HG02938 (cell line): ENCODE measurements around the gene PCBP3.
"Not testable (repeated sequence)": the region's sequence is repeated elsewhere in the genome, so short reads cannot be mapped to it uniquely, and the experiment has no call there.

Experiments
- ATAC-seq: cut with Tn5 transposase; IDR thresholded peaks from one replicate; pipeline ENCODE4 v1.9.1; 2021; ENCODE audit warnings: mild to moderate bottlenecking, moderate library complexity; ENCODE audit not compliant: unreplicated experiment

The PCBP3 gene

GRCh38 chr21:45887788-45888187 lies 244.3 kb downstream of the PCBP3 start:
- ATAC-seq: no peak

GRCh38 chr21:45888386-45889009 lies 245.0 kb downstream of the PCBP3 start:
- no peak for ATAC-seq

DNA sequence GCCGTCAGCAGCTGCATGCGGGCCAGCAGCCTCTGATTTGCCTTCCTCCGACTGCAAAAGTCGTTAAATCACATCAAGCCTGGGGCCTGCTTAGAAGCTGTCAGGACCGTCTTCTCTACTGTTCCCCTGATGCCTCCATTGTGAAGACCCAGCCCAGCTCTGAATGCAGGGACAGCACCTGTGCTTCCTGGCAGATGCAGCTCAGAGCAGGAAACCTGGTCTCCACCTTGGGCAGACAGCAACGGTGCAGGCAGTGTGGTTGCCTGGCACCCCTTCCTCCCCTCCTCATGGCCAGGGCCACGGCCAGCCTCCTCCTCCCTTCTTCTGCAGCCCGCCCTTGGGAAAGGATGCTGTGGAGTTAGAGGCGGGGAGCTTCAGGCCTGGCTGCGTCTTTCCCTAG lies 245.7 kb downstream of the PCBP3 start:
- no peak for ATAC-seq

DNA sequence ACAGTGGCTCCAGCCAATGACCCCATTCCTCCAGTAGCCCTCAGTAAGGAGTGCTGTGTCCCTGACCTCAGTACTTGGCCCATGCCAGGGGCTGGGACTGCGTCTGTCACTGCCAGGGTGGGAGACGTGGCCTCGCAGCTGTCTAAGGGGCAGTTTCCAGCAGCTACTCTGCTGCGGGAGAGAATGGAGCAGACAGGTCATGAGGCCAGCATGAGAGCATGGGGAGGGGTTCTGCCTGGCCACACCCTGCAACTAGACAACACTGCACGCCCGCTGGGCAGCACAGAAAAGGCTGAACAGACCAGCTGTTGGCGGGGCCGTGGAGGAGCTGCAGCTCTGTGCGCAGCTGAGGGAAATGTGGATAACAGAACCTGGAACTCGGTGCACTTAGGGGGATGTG lies 246.4 kb downstream of the PCBP3 start:
- no peak for ATAC-seq

- no peak for ATAC-seq
These were observed 248.0 kb downstream of the PCBP3 start for GRCh38 chr21:45891388-45892155.

DNA sequence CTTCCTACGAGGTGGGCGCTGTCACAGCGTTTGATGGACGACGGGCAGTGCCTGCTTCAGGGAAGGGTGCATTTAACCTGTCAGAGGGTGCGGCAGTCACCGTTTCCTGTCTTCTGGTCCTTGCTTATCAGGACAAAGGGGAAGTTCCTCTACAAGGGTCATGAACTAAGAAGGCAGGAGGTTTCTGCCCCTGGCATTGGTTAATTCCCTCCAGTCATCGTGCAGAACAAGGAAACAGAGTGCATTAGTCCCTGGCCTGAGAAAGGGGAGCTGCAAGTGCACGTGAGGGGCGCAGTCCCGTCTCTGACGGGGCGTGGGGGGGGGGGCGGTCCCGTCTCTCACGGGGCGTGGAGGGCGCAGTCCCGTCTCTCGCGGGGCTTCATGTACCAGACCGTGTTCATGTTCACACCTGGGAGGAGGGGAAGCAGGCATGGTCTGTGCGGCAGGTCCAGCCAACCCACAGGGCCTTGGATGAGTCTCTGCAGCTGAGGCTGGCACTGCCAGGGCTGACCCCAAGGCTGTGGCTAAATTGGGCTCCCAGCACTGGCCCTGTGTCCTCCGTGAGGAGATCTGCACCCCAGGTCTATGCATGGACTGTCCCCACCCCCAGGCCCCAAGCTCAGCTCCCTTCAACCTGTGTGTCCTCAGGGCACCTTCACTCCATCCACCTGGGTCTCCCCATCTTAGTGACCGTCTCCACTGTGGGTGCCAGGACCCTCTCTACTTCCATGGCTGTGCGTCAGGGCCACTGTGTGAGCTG lies 248.8 kb downstream of the PCBP3 start:
- no peak for ATAC-seq

GRCh38 chr21:45892916-45893739 lies 249.6 kb downstream of the PCBP3 start:
- ATAC-seq: no peak

DNA sequence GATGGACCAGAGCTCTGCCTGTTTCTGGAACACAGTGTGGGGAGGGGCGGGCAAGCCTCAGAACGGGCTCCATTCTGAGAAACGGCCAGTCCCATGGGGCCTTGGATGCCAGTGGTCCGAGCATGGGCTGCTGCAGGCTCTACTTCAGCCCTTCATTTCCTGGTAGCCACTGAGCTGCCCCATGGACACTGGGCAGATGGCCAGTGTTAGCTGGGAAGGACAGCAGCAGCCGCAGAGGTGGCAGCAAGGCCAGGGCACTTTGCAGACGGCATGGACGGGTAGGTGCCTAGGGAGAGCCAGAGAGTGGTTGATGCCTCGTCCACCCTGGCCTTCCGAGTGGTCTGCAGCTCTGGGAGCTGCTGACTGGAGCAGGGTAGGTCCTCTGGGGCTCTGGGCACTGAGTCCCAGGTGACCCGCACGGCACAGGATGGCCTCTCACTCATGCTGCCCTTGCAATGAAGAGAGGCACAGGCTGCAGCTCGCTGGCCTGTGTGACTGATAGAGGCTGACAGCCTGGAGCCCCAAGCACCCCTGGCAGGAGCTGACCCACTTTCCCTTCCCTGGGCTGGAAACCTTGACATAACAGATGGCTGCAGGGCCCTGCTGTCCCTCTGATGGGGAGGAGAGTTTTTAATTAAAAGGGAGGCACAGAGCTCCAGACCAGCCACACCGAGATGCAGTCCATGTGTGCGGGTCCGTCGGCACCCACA lies 250.4 kb downstream of the PCBP3 start:
- no peak for ATAC-seq

DNA sequence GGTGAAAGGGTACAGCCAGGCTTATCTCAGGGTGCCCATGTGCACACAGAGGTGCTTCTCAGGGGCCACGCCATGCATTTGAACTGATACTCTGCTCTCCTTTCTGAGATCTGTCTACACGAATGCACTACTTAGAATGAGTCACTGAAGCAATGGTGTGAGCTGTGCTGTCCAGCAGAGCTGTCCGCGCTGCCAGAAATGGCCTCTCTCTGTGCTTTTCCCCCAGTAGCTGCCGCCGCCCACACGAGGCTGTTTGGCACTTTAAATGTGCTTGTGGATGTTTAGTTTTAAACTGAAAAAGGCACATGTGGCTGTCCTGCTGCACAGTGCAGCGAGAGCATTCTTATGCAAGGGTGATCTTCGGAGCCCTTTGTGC lies 250.9 kb downstream of the PCBP3 start:
- ATAC-seq: no peak

DNA sequence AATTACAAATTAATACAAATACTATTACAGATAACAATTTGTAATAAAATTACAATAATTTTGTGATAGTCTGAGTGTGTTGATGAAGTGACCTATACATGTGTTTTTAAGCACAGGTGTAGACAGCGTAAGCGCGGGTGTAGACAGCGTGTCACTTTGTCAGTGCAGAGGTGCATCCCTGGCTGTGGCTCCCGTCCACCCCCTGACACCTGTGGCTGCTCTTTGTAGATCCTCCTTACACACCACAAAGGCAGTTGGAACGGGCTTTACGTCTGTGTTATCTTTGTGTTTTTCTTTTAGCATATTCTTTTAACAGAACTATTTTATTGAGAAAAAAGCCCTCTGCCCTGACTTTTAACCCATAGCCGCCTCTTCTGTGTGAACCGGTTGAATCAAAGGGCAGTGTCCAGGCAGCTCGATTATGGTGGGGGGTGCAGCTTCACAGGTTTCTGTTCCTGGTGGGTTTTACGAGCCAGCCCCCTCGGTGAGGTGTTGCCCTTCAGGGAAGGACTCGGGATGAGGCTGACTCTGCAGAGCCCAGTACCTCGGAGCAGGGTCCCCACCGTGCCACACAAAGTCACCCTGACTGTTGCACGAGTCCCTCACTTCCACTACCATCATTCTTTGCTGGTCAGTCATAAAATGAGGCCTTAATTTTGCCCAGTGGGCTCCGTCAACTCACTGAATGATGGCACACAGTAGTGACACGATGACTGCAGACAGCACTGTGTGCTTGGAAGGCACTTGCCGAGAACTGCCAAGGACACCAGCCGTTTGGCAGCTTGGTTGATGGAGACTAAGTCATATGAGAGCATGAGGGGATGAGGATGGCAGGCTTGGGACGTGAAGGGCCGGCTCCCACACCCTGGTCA lies 251.6 kb downstream of the PCBP3 start:
- no peak for ATAC-seq

GRCh38 chr21:45895778-45896370 lies 252.3 kb downstream of the PCBP3 start:
- no peak for ATAC-seq

DNA sequence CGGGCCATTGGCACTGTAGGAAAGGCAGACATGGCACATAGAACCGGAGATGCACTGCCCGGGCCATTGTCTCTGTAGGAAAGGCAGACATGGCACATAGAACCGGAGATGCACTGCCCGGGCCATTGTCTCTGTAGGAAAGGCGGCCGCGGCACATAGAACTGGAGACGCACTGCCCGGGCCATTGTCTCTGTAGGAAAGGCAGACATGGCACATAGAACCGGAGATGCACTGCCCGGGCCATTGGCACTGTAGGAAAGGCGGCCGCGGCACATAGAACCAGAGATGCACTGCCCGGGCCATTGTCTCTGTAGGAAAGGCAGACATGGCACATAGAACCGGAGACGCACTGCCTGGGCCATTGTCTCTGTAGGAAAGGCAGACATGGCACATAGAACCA lies 252.9 kb downstream of the PCBP3 start:
- not testable (repeated sequence) for ATAC-seq

DNA sequence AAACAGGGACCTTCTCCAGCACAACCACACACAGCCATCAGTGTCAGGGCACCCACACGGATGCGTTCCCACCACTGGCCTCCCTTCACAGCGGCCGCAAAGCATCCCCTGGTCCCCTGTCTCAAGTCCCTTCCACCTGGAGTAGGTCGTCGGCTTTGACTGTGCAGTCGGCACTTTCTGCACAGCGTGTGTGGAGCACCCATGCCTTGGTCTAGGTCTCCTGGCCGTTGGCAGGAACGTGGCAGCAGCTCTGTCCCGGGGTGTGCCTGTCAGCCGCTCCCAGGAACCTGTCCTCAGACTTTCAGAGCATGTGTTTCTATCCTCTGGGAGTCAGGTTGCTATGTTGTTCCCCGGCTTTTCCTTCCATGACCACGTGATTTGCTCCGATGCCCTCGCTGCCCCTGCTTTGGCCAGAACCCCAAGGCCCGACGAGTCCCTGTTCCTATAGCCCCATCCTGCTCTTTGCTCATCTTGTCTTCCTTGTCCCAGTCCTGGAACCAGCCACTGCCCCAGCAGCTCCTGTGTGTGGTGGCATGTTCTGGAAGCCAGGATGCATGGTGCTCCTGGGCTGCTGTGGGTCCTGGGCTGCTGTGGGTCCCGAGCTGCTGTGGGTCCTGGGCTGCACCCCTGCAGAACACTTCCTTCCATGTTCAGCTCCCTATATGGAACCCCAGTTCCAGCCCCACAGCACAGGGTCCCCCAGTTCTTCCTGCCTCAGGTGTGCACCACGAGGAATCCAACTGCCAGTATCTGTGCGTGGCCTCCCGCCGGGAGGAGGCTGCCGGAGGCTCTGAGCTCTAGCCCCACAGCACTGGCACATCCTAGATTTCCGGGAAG lies 253.9 kb downstream of the PCBP3 start:
- ATAC-seq: no peak

- ATAC-seq: no peak
These were observed 254.5 kb downstream of the PCBP3 start for GRCh38 chr21:45898028-45898350.

- ATAC-seq: no peak
These were observed 255.3 kb downstream of the PCBP3 start for GRCh38 chr21:45898781-45899180.

- ATAC-seq: no peak
These were observed 255.9 kb downstream of the PCBP3 start for GRCh38 chr21:45899317-45900033.

GRCh38 chr21:45900034-45900868 lies 256.7 kb downstream of the PCBP3 start:
- ATAC-seq: no peak
